IMR-90 (cell line): ENCODE results near the gene PLPP3.

Source experiments
- CEBPB ChIP-seq: IDR thresholded peaks from 2 replicates; pipeline ENCODE4 v1.6.1; 2012; ENCODE audit warnings: low read depth, low read length, improper control_type of control experiment
- CTCF ChIP-seq: conservative IDR thresholded peaks from 2 replicates; pipeline ENCODE4 v1.5.1; 2012; ENCODE audit warnings: mild to moderate bottlenecking, low read depth, low read length, improper control_type of control experiment
- MAFK ChIP-seq: IDR thresholded peaks from 2 replicates; pipeline ENCODE4 v1.6.1; 2012; ENCODE audit warnings: low read depth, low read length, improper control_type of control experiment
- POLR2A ChIP-seq: IDR thresholded peaks from 2 replicates; pipeline ENCODE4 v1.6.1; 2012; ENCODE audit warnings: mild to moderate bottlenecking, low read depth, low read length
- TF ChIP-seq, protein P1 (sequence below): fragments of 150-350 bp; IDR thresholded peaks from 2 replicates; pipeline ENCODE4 v1.6.1; 2017; ENCODE audit warnings: mild to moderate bottlenecking, antibody characterized with exemption, low read length, low read depth

DNA sequence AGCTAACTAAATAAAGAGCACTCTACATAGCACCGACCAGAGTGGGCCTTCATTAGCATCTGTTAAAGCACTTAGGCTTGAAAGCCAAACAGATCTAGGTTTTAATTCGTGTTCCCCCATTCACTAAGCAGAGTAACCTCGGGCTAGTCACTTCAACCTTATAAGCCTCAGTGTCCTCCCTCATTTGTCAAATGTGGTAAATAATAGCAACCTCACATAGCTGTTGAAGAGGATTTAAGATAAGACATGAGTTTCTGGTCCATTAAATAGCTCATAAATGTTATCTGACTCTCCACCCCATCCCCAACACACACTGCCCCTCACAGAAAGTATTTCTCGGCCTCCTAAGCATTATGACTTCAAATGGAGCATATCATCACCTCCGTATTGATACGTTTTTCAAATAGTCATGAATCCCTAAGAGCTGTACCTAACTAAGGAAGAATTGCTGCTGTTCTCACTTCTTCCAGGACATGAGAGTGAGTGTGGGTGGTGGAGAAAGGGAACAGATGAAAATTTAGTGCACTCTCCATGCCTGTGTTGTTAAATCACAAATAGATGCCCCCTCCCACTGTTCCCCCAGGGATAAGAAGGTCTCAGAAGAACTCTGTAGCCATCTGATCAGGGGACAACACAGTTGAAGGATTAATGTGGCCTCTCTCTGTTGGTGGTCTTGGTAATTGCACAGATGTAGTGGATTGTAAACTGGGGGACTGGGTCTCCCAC is 47.6 kb downstream of the PLPP3 start:
- no peak for TF ChIP-seq CTCF
- TF ChIP-seq, protein P1, sequence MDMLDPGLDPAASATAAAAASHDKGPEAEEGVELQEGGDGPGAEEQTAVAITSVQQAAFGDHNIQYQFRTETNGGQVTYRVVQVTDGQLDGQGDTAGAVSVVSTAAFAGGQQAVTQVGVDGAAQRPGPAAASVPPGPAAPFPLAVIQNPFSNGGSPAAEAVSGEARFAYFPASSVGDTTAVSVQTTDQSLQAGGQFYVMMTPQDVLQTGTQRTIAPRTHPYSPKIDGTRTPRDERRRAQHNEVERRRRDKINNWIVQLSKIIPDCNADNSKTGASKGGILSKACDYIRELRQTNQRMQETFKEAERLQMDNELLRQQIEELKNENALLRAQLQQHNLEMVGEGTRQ, result no peak
- no peak for TF ChIP-seq CEBPB
- TF ChIP-seq MAFK, result no peak
- no peak for TF ChIP-seq POLR2A
